Stimulated activated CD4-positive, alpha-beta T cell treated with anti-CD3 and anti-CD28 coated beads, TNF-alpha, amount 100 ng/mL, for 48 hours (primary cell): Measurements from ENCODE around the gene HORMAD1.
"Not testable (repeated sequence)": the region's sequence is repeated elsewhere in the genome, so short reads cannot be mapped to it uniquely, and the experiment has no call there.

Experiments
- DNase-seq, 3 donors: peaks; one replicate each; pipeline ENCODE4 v3.0.0-alpha.2; 2020; ENCODE audit warnings: low read depth in 3 of 3

HORMAD1 gene

GRCh38 chr1:150720703-150721102 is at the start of gene HORMAD1:
TSS of gene HORMAD1 (minus strand) at chr1:150720895. CDS start at chr1:150719505, 1,390 bp downstream.
- DNase-seq = no peak

- not testable (repeated sequence) for DNase-seq
Measured at GRCh38 chr1:150767704-150768103, 47.0 kb upstream of the HORMAD1 start.

GRCh38 chr1:150765977-150766301 is 45.2 kb upstream of the HORMAD1 start:
- not testable (repeated sequence) for DNase-seq

- DNase-seq = no peak
Measured at GRCh38 chr1:150765296-150765976, 44.7 kb upstream of the HORMAD1 start, which contains the start of gene CTSS. TSS of gene CTSS (minus strand) at chr1:150765778. CDS start at chr1:150764763, 1,015 bp downstream.

GRCh38 chr1:150764617-150765101 is 44.0 kb upstream of the HORMAD1 start:
- DNase-seq = no peak

GRCh38 chr1:150763018-150763417 is 42.3 kb upstream of the HORMAD1 start:
- DNase-seq = no peak

GRCh38 chr1:150762552-150762951 is 41.9 kb upstream of the HORMAD1 start:
- DNase-seq = no peak

GRCh38 chr1:150761801-150762200 is 41.1 kb upstream of the HORMAD1 start:
- DNase-seq = no peak

- no peak for DNase-seq
Measured at GRCh38 chr1:150760013-150760412, 39.3 kb upstream of the HORMAD1 start.

GRCh38 chr1:150753416-150753815 is 32.7 kb upstream of the HORMAD1 start:
- DNase-seq = no peak

GRCh38 chr1:150751443-150751842 is 30.7 kb upstream of the HORMAD1 start:
- DNase-seq = no peak

GRCh38 chr1:150749720-150750311 is 29.1 kb upstream of the HORMAD1 start:
- no peak for DNase-seq

- DNase-seq = no peak
Measured at GRCh38 chr1:150748878-150749719, 28.4 kb upstream of the HORMAD1 start.

GRCh38 chr1:150730130-150730721 is 9.5 kb upstream of the HORMAD1 start:
- no peak for DNase-seq

GRCh38 chr1:150724336-150724735 is 3.6 kb upstream of the HORMAD1 start:
- no peak for DNase-seq

- DNase-seq = no peak
Measured at GRCh38 chr1:150720098-150720497, 597 bp downstream of the HORMAD1 start.

GRCh38 chr1:150718225-150718891 is 2.3 kb downstream of the HORMAD1 start:
- DNase-seq = no peak

GRCh38 chr1:150709031-150709430 is 11.7 kb downstream of the HORMAD1 start:
- DNase-seq = not testable (repeated sequence)

GRCh38 chr1:150708595-150708994 is 12.1 kb downstream of the HORMAD1 start:
- peak in 2 of 3 donors; percentile 2 to 10 for DNase-seq

GRCh38 chr1:150706091-150706490 is 14.6 kb downstream of the HORMAD1 start:
- no peak for DNase-seq

GRCh38 chr1:150703427-150703826 is 17.3 kb downstream of the HORMAD1 start:
- DNase-seq = no peak
